Inflammatory macrophage (primary cell): ENCODE data around the gene C22orf39.
A peak's percentile ranks its signal among the peaks of the same experiment; 100 is the strongest.
"Not testable (repeated sequence)": the region's sequence is repeated elsewhere in the genome, so short reads cannot be mapped to it uniquely, and the experiment has no call there.

Source experiments
- DNase-seq, 2 donors: peaks; one replicate each; pipeline ENCODE4 v3.0.0-alpha.2; 2020 to 2022

The C22orf39 gene

DNA sequence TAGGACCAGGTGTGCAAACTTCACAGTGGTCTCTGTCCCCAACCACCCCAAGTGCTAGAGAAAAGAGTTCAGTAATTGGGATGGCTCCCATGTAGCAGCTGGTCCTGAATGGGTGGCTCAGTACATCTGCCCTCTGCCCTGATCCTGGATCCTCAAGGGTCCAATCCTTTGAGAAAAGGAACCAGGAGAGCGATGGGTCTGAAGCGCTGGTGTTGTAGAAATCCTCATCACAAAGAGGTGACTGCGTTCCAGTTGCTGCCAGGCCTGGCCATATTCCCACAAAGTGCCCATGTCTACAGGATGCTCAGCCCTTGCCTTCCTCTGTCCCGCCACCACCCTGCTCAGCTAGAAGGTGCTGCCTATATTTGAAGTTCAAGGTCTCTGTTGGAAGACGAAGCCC lies 6.2 kb upstream of the C22orf39 start:
- no peak for DNase-seq

DNA sequence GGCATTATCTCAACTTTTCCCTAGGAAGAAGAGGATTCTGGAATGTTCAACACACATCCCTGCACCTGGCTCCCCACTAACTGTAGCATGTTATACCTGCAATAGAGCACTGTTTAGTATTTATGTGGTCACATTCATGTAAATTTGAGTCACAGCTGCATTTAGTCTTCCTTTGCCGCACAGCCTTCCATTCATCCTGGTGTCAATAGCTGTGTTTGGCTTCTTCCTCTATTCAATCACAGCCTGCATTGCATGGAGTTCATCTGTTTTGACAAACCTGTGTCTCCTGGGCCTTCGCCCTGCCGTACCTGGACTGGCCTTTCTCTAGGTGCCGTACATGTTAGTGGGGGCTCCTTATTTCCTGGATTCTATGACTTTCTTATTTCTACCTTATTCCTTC lies 4.1 kb upstream of the C22orf39 start:
- DNase-seq = no peak

DNA sequence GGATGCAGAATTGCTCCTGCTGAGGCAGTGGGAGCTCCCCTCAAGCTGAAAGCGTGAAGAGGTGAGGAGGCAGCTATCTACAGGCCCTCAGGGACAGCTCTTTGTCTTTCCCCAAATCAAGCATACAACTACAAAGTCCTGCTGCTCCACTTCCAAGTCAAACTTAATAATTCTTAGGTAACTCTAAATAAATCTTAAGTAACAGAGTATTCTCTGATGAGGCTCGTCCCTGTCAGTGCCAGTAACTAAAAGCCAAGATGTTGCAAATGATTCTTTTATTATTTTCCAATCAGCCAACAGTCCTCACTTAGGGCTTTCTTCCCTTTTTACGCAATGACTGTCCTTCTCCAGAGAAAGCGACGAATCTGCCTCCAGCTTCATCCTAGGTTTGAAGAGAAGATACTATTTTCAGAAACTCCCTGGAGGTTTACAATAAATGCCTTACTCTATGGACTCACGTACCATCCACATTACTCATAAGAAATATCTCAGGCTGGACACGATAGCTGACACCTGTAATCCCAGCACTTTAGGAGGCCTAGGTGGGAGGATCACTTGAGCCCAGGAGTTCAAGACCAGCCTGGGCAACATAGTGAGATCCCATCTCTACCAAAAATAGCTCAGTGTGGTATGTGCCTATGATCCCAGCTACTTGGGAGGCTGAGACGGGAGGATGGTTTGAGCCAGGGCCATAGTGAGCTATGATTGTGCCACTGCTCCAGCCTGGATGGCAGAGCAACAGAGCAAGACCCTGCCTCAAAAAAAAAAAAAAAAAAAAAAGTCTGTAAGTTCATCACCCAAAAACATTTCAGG lies 3.1 kb upstream of the C22orf39 start:
- no peak for DNase-seq

DNA sequence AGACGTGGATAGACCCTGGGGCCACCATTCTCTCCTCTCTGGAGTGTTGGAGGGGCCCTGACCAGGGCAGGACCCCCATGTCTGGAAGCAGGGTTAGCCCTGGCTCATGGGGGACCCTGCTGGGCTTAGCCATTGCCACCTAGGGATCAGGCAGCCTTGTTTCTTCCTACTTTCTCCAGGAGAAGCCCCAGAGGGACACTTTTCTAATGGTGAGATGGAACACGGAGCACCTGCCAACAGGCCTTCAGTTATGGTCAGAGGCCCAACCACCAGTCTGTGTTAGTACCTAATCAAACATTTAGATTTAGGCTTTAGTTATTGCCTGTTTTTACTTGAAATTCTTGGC lies 1.9 kb upstream of the C22orf39 start:
- DNase-seq = no peak

DNA sequence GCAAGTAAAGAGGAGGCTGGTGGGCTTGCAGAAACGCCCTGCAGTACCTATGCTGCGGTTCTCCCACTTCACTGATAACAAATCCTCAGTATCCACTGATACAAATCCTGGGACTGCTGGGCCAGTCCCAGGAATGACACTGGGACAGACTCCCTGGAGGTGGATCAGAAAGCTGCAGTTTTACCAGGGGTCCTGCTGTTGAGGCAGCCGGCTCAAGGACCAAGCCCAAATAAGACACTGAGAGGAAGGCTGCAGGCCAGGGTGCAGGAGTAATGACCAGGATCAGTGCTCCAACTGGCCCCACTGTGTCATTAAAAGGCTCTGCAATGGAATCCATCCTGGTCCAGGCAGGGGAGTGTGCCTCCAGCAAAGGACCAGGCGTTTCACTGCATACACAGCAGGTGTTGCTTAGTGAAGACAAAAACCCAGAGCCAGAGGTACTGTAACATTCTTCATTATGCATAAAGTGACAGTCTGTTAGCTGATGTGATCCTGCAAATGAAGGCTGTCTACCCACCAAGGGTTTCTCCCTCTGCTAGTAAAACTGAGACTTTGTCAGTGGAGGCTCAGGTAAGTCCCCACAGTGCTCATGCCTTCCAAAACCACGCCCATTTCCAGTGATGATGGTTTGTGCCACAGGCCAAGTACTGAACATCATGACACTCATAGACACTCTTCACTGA lies 1.4 kb upstream of the C22orf39 start:
- DNase-seq = no peak

DNA sequence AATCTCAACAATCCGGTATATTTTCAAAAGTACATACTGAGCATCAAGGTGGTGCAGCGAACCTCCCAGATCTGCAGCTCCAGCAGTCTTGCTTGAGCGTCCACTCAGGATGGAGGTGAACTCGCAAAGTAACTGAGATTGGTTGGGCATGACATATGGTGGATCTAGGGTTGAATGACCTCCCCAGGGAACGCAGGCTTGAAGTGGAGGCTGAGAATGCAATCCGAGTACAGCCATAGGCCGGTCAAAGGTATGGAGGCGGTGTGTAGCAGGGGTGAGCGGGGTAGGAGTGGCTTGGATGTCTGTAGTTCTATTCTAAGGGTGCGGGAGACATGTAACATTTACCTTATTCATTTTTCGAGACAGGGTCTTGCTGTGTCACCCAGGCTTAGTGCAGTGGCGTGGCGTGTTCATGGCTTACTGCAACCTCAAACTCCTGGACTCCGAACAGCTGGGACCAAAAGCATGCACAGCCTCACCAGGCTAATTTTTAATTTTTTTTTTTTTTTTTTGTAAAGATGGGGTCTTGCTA lies 631 bp upstream of the C22orf39 start:
- DNase-seq = peak; percentile 12 to 21

DNA sequence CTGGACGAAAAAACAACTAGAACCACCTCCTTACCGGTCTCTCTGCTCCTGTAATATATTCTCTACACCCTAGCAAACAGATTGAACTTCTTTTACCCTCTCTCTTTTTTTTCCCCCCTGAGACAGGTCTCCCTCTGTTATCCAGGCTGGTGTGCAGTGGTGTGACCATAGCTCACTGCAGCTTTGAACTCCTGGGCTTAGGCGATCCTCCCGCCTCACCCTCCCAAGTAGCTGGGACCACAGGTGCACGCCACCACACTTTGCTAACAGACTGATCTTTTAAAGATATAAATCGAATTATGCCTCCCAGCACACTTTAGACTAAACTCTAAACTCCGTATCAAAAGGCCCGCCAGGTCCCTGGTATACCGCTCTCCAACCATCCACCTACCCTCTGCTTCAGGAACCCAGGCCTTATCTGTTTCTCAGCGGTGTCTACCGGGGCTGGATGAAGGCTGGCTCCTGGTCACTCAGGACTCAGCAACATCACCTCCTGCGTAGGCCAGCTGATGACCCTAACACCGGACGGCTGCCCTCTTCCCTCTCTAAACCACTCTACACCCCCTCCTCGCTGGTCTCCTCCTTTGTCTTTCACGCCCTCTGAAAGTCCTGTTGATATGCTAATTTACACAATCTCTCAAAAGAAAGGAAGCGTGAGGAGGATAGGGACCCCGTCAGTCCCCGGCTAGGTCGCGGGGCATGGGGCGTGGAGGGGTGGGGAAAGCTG lies 745 bp downstream of the C22orf39 start:
- no peak for DNase-seq

DNA sequence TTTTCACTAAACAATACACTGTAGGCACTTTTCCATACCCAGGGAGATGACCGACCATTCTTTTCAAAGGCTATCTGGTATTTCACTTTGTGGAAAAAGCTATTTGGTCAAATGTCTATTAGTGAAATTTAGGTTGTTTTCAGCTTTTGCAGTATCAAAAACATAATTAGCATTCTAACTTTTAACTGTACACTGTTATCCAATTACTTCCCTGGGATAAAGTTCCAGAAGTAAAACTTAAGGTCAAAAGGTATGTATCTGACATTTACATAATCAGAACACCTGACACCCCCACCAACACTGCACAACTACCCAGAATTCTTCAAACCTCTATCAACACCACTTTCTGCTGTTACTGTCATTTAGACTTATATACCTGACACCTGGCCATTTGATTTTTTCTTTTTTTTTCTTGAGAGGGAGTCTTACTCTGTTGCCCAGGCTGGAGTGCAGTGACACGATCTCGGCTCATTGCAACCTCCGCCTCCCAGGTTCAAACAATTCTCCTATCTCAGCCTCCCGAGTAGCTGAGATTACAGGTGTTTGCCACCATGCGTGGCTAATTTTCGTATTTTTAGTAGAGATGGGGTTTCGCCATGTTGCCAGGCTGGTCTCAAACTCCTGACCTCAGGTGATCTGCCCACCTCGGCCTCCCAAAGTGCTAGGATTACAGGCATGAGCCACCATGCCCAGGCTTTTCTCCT lies 2.1 kb downstream of the C22orf39 start:
- DNase-seq = not testable (repeated sequence)

DNA sequence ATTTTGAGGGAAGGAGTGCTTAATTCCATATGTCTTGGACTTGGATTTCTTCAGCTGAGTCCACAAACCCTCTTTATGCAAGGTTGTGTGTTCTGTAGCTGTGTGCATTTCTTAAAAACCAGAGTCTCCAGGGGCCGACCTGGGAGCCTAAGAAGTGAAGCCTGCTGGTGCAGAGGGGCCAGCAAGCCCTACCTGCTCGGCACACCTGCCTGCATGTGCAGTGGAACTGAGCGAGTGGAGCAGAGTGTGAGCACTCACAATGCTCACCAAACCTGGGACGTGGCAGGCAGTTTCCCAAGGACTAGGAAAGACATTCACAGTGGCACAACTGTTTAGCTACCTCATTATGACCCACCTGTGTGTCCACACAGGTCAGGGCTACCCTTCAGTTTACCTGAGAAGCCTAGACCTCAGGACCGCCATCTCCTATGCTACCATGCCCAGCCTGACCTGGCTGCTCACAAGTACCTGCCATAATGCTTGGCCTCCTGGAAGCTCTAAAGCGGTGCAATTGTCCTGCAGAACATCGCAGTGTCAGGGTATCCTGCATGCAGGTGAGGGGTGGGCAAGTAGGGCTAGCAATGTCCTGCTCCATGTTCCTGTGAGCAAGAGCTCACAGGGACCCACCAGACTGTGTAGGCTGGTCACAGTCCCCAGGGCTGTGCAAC lies 3.8 kb downstream of the C22orf39 start:
- DNase-seq = no peak

DNA sequence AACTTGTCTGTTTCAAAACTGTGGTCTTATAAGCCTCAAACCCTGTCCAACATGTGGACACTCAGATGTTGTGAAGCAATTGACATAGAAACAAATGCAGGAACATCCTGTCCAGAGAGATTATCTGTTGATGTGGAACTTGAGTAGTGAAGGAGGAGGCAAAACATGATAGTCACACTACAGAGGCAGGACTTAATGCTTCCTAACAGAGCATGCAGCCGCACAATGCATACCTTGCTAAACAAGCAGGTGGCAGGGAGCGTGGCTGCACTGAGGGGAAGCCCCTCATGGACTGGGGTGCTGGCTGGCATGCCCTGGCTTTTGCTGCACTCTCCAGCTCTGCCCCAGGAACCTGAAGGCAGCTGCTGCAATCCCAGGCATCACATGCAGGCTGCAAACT lies 5.3 kb downstream of the C22orf39 start:
- no peak for DNase-seq

DNA sequence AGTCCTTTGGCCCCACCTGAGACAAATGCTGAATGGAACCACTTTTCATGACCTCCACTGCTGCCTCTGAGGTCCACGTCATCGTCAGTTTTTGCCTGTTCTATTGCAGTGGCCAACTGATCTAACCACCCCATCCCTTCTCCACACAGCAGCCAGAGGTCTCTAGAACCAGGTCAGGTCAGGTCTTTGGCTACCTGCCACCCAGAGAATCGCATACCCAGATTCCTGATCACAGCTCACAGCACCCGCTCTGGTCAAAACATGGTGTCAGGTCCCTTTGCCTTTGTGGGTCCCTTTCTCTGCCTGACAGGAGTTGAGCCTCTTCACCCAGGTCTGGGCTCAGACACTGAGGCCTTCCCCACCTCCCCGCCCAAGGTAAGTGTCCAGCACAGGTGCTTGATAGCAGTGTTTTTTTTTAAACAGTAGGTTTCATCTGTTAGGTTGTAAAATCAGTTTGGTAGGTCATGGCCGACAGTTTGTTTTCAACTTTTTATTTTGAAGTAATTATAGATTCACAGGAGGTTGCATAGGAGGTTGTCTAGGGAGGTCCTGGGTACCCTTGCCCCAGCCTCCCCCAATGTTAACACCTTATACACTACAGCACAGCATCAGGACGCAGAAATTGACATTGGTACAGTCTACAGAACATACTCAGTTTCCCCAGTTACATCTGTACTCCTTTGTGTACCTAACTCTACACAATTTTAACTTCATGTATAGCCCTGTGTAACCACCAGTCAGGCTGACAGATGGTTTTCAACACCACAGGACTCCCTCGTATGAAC lies 6.9 kb downstream of the C22orf39 start:
- DNase-seq = no peak

DNA sequence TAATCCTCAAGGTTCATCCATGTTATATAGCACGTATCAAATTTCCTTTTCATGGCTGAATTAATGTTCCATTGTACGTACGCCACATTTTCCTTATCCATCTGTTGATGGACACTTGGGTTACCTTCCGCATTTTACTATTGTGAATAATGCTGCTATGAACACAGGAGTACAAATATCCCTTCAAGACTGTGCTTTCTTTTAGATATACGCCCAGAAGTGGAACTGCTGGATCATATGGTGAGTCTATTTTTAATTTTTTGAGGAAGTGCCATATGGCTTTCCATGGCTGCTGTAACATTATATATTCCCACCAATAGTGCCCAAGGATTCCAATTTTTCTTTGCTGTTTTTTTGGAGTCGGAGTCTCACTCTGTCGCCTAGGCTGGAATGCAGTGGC lies 9.2 kb downstream of the C22orf39 start:
- DNase-seq = peak; percentile 17 to 23

DNA sequence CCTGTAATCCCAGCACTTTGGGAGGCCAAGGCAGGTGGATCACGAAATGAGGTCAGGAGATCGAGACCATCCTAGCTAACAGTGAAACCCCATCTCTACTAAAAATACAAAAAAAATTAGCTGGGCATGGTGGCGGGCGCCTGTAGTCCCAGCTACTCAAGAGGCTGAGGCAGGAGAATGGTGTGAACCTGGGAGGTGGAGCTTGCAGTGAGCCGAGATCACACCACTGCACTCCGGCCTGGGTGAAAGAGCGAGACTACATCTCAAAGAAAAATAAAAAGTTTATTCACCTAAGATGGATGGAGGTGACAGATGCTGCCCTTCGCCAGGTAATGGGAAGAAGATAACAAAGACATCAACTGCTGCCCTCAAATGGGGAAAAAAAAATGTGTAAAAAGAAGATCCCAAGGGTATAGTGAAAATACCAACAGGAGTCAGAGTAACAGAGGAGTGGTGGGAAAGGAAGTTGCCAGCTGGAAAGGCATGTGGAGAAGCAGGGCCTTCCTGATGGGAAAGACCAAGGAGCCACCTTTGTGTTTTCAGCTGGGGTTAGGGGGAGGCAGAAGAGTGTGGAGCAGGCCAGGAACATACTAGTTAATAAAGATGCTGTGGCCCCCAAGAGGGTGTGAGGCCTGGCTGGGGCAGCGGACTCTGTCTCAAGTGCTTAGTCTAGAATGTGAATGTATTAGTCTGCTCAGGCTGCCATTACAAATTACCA lies 10.9 kb downstream of the C22orf39 start:
- not testable (repeated sequence) for DNase-seq

DNA sequence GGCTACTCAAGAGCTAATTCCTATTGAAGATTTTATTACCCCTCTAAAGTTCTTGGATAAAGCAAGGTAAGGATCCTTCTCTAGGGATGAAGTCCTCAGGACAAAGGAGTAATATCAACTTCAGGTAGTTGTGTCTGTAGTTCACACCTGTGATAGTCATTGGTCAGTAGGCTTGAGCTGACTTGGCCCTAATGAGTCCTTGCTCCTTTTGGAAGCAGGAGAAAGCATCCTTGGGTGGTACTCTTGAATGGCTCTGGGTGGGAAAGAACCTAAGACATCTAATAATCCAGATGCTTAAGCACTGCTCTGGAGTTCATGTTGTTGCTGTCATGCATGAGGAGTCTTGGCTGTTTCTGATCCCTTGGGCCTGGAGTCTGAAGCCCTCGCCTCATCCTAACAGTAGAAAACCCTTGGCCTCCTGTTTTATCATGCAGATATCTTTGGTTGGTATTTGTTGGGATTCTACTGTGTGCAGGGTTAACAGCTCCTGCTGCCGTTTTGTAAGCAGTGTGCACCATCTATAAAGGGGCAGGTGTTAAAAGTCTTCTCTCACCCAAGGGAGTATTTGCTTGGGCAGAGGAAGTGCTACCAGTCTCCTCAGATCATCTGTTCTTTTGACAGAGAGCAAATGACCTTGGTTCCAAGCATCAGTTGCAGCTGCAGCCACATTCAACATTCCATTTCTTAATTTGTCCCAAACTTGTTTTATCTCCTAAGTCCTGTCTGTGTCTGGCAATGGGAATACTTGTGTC lies 12.5 kb downstream of the C22orf39 start:
- no peak for DNase-seq

DNA sequence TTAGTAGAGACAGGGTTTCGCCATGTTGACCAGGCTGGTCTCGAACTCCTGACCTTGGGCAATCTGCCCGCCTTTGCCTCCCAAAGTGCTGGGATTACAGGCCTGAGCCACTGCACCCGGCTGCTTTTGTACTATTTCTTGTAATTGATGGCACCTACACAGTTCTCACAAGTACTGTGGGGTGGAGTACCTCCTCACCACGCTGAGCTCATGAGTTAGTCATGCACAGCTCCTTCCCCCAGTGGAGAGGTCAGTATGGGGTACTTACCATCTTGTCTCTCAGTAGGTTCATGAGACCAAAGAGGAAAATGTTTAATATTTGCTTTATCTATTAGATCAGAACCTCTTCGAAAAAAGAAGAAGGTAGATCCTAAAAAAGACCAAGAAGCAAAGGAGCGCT lies 13.1 kb downstream of the C22orf39 start:
- DNase-seq = peak in 1 of 2 donors; percentile 8

DNA sequence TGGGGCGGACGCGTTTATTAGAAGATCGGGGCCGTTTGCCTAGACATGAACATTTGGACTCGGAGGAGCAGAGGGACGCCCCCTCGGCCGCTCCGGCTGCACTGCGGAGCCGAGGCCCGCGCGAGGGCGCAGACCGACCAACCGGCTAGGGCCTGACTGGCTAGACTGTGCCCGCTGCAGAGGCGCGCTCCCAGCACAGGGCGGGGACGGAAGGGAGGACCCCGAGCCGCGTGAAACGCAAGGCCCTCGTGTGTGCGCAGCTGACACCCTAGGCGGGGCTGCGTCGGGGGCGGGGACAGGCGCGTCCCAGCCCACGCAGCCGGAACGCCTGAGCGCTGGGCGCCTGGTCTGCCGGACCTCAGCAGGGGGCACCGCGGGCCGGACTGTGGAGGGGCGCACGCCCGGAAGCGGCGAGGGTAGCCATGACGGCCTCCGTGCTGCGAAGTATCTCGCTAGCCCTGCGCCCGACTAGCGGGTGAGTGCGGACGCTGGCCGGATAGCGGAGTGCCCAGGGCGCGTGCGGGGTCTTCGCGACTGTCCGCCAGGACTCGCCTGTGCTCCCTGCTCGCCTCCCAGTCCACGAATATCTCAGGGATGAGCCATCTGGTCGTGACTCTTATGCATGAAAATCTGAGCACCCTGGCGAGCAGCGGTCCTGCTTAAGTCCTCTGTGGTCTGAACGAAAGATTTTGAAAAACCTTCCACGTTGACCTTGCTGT lies 15.2 kb downstream of the C22orf39 start, which contains the start of gene MRPL40:
Gene MRPL40 (plus strand): TSS at position 413 of the 719 bp plus-strand sequence. CDS start 10 bp downstream, at position 423.
- DNase-seq = peak; percentile 98 to 99

DNA sequence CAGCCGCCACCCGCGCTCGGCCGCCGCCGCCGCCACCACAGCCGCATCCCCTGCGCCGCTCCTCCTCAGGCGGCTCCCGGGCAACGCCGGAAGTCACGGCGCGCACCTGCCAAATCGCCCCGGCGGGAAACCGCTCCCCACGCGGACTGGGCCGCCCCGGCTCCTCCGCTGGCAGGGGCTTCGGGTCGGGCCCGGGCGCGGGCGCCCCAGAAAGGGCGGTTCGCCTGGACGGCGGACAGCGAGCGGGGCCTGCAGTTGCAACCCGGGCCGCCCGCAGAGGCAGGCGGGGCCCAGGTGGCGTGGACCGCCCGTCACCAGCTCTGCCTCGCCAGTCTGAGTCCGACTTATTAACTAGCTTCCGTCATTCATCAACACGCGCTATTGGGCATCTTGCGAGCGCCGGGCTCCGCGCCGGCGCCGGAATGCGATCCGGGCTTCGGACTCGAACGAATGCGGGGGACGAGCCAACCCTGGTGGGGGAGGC lies 15.8 kb downstream of the C22orf39 start, which contains the start of gene HIRA:
Gene HIRA (minus strand): TSS at position 85 of the 484 bp plus-strand sequence. CDS start 257 bp downstream, outside the sequence.
- DNase-seq = peak; percentile 75 to 78

DNA sequence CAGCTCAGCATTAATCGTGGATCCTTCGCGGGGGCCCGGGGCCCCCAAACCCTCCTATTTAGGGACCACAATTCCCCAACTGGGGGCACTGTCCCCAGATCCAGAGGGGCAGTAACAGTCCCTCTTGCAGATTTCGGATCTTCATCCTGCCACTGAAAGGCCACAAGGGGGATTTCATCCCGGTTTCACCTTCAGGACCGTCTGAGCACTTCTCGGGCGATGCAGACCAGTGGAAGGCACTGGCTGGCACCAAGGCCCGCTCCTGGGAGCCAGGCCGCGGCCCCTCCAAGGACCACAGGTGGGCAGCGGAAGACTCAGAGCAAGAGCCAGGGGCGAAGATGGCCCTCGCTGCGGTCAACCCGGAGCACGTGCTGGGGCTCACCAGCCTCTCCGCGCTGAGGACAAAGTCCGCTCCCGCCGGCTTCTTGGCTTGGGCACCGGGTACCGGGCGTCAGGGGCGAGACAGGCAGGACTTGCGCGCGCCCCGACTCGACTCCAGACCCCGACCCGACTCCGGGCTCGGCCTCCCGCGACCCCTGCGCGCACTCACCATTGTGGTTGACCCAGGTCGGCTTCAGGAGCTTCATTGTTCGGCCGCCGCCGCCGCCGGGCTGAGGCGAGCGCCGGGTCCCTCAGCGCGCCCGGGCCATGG lies 16.5 kb downstream of the C22orf39 start:
- peak in 1 of 2 donors; percentile 20 for DNase-seq
